A549 (cell line): ENCODE measurements around the gene MYO15B. TPM values are rescaled to one million over a fixed set of nuclear protein-coding genes. Genes with fewer than 3 reads are reported as not detected.
"Not testable (repeated sequence)": the region's sequence is repeated elsewhere in the genome, so short reads cannot be mapped to it uniquely, and the experiment has no call there.

Source experiments
- ATAC-seq, 2 experiments: fragments of 200-7000 bp in 1 of 2; fragments of >200 bp in 1 of 2; cut with Nextera tagmentation in 1 of 2; cut with Tn5 transposase in 1 of 2; 3 replicates each; pipeline versions ENCODE4 v1.8.0 to v1.9.1; 2018 to 2020; ENCODE audit warnings: mild to moderate bottlenecking in 1 of 2, moderate library complexity in 1 of 2
- CTCF ChIA-PET: fragments of 300-600 bp; sonication (Branson Sonifier 250); formaldehyde crosslinking; extraction: SDS; loops from one replicate; lab custom pipeline; 2021; ENCODE audit warnings: antibody characterized with exemption, inconsistent platforms; lab: Yijun Ruan, JAX
- POLR2A ChIA-PET: fragments of 350-600 bp; formaldehyde crosslinking; extraction: SDS; loops from one replicate; lab custom pipeline; 2021; ENCODE audit warnings: antibody characterized with exemption, inconsistent platforms; lab: Yijun Ruan, JAX
- DNase-seq, 2 experiments: peaks; one replicate each; pipeline versions ENCODE4 v3.0.0 to v3.0.0-alpha.2; 2011 to 2016; ENCODE audit warnings: low read depth in 1 of 2, low spot score in 1 of 2
- FAIRE-seq: peaks from 2 replicates; lab custom pipeline; 2011; peaks lifted over from hg19 to GRCh38; lab: Jason Lieb, UNC
- H3K27ac ChIP-seq, 2 experiments: fragments of >200 bp; sonication (Bioruptor Twin); formaldehyde crosslinking; 3 replicates each; pipeline ENCODE4 v1.5.1; 2016 to 2017
- H3K4me1 ChIP-seq: fragments of >200 bp; sonication (Bioruptor Twin); formaldehyde crosslinking; 3 replicates; pipeline ENCODE4 v1.6.1; 2016
- H3K4me2 ChIP-seq: fragments of >200 bp; sonication (Bioruptor Twin); formaldehyde crosslinking; 3 replicates; pipeline ENCODE4 v1.6.1; 2016
- H3K4me3 ChIP-seq: fragments of >200 bp; sonication (Bioruptor Twin); formaldehyde crosslinking; 3 replicates; pipeline ENCODE4 v1.5.1; 2016
- H3K9me3 ChIP-seq: fragments of >200 bp; sonication (Bioruptor Twin); formaldehyde crosslinking; 3 replicates; pipeline ENCODE4 v1.6.1; 2016
- CBX2 ChIP-seq: fragments of 200-600 bp; sonication (generic); IDR thresholded peaks from 2 replicates; pipeline ENCODE4 v1.6.1; 2016; ENCODE audit warnings: low read depth, mild to moderate bottlenecking, borderline replicate concordance
- CBX8 ChIP-seq: fragments of 200-600 bp; sonication (generic); IDR thresholded peaks from 2 replicates; pipeline ENCODE4 v1.6.1; 2016
- CEBPB ChIP-seq, 2 experiments: fragments of >200 bp in 1 of 2; sonication (Bioruptor Twin) in 1 of 2; formaldehyde crosslinking in 1 of 2; IDR thresholded peaks; 2 replicates each; pipeline ENCODE4 v1.6.1; 2012 to 2016
- EHF ChIP-seq: fragments of 250-450 bp; sonication (Bioruptor Pico); IDR thresholded peaks from 2 replicates; pipeline ENCODE4 v1.5.0; 2020; ENCODE audit warnings: mild to moderate bottlenecking
- EHMT2 ChIP-seq: fragments of 200-600 bp; sonication (generic); IDR thresholded peaks from 2 replicates; pipeline ENCODE4 v1.6.1; 2016; ENCODE audit warnings: antibody characterized with exemption, low read depth, mild to moderate bottlenecking, moderate library complexity
- FOXS1 ChIP-seq: fragments of 250-450 bp; sonication (Bioruptor Pico); IDR thresholded peaks from 2 replicates; pipeline ENCODE4 v1.5.0; 2020; ENCODE audit warnings: mild to moderate bottlenecking, moderate library complexity
- GATA3 ChIP-seq: IDR thresholded peaks from 2 replicates; pipeline ENCODE4 v1.6.1; 2012; ENCODE audit warnings: borderline replicate concordance
- HEYL ChIP-seq: fragments of 250-450 bp; sonication (Bioruptor Pico); IDR thresholded peaks from 2 replicates; pipeline ENCODE4 v1.8.0; 2021; ENCODE audit warnings: mild to moderate bottlenecking, moderate library complexity
- HOXB5 ChIP-seq: fragments of 250-450 bp; sonication (Bioruptor Pico); IDR thresholded peaks from 2 replicates; pipeline ENCODE4 v1.5.0; 2020; ENCODE audit warnings: mild to moderate bottlenecking, moderate library complexity
- JUN ChIP-seq, 2 experiments: fragments of >200 bp; sonication (Bioruptor Twin); formaldehyde crosslinking; IDR thresholded peaks; 2 replicates in 1 of 2; 3 replicates in 1 of 2; pipeline ENCODE4 v1.6.1; 2016 to 2017
- KDM1A ChIP-seq: fragments of 200-600 bp; sonication (generic); IDR thresholded peaks from 2 replicates; pipeline ENCODE4 v1.6.1; 2016; ENCODE audit warnings: low read depth, mild to moderate bottlenecking
- MAFK ChIP-seq: fragments of 450-650 bp; IDR thresholded peaks from 2 replicates; pipeline ENCODE4 v1.6.1; 2014; ENCODE audit not compliant: partially characterized antibody
- MAZ ChIP-seq: fragments of 150-350 bp; IDR thresholded peaks from 2 replicates; pipeline ENCODE4 v1.6.1; 2014; ENCODE audit warnings: antibody characterized with exemption, low read depth, low read length, borderline replicate concordance
- MYC ChIP-seq: IDR thresholded peaks from 2 replicates; pipeline ENCODE4 v1.6.1; 2012; ENCODE audit warnings: mild to moderate bottlenecking, inconsistent platforms, low read length, improper control_type of control experiment, borderline replicate concordance
- NFE2L2 ChIP-seq: fragments of 150-350 bp; conservative IDR thresholded peaks from 2 replicates; pipeline ENCODE4 v1.6.1; 2014; ENCODE audit warnings: low read length
- NPAS2 ChIP-seq: fragments of 250-450 bp; sonication (Bioruptor Pico); IDR thresholded peaks from 2 replicates; pipeline ENCODE4 v1.8.0; 2022; ENCODE audit warnings: mild to moderate bottlenecking, moderate library complexity, borderline replicate concordance
- PHF8 ChIP-seq: fragments of 200-600 bp; sonication (generic); IDR thresholded peaks from 2 replicates; pipeline ENCODE4 v1.6.1; 2016; ENCODE audit warnings: low read depth, mild to moderate bottlenecking, antibody characterized with exemption, moderate library complexity, borderline replicate concordance
- POLR2A ChIP-seq: IDR thresholded peaks from 2 replicates; pipeline ENCODE4 v1.6.1; 2012; ENCODE audit warnings: mild to moderate bottlenecking, low read length
- RCOR1 ChIP-seq: fragments of 150-350 bp; IDR thresholded peaks from 2 replicates; pipeline ENCODE4 v1.6.1; 2014; ENCODE audit warnings: antibody characterized with exemption, low read length, low read depth
- RNF2 ChIP-seq: fragments of 200-600 bp; sonication (generic); IDR thresholded peaks from 2 replicates; pipeline ENCODE4 v1.6.1; 2016; ENCODE audit warnings: low read depth, mild to moderate bottlenecking, antibody characterized with exemption, moderate library complexity, borderline replicate concordance
- ZC3H11A ChIP-seq: fragments of 450-650 bp; IDR thresholded peaks from 2 replicates; pipeline ENCODE4 v1.6.1; 2014; ENCODE audit warnings: antibody characterized with exemption, mild to moderate bottlenecking
- ZSCAN20 ChIP-seq: fragments of 250-450 bp; sonication (Bioruptor Pico); IDR thresholded peaks from 2 replicates; pipeline ENCODE4 v1.8.0; 2022; ENCODE audit warnings: mild to moderate bottlenecking, moderate library complexity
- WGBS: methylation state at CpG from one replicate; pipeline ENCODE4 v1.1.6; 2017; ENCODE audit errors: missing lambda C conversion rate; 5-methylcytosine and 5-hydroxymethylcytosine counted together
- polyA plus RNA-seq, 4 experiments: library from polyadenylated mRNA; depleted of rRNA in 3 of 4; stranded (reverse); fragments of >200 nt; fragmentation: RNase III in 1 of 4; extraction: RNeasy Plus Mini Kit Qiagen cat#74134 plus additional on column Dnase treatment in 1 of 4; gene quantifications; 2 replicates in 3 of 4; 3 replicates in 1 of 4; pipeline ENCODE4 v1.2.3, GENCODE V29; 2011 to 2017
- TF ChIP-seq, protein P1 (sequence below): IDR thresholded peaks from 2 replicates; pipeline ENCODE4 v1.6.1; 2012
- TF ChIP-seq, protein P2 (sequence below): fragments of >200 bp; sonication (Bioruptor Twin); formaldehyde crosslinking; IDR thresholded peaks from 2 replicates; pipeline ENCODE4 v1.6.1; 2016
- TF ChIP-seq, protein P3 (sequence below): fragments of >200 bp; sonication (Bioruptor Twin); formaldehyde crosslinking; IDR thresholded peaks from 3 replicates; pipeline ENCODE4 v1.6.1; 2016
- TF ChIP-seq, protein P4 (sequence below): IDR thresholded peaks from 2 replicates; pipeline ENCODE4 v1.6.1; 2012
- TF ChIP-seq, protein P5 (sequence below): IDR thresholded peaks from 2 replicates; pipeline ENCODE4 v1.6.1; 2012; ENCODE audit warnings: low read depth, borderline replicate concordance

Gene MYO15B
- polyA plus RNA-seq, 2 of the 4 experiments (the other 2 are of a cell fraction), result 12.4 to 33.9 TPM

DNA sequence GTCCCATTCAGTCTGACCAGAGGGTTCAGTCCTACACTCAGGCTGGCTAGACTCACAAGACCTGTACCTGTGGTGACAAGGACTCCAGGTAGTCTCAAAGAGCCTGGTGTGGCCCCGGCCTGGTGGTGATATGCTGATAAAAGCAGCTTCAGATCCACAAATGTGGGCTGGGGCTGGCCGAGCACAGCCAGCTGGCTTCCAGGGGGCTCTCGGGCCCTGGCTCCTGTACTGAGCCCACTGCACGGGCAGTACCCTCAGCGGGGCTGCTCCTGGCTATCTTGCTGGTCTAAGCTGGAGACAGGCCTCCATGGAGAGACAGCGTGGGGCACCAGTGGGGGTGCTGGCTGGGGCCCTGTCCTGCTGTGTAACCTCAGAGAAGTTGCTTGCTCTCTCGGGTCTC is 50.0 kb downstream of the MYO15B start:
- Histone ChIP-seq H3K4me1 (peaks cover 18% of the 10 kb centered on the region), H3K4me3 (no peak overlapping the region), H3K9me3 (no peaks in the 10 kb centered on the region), H3K4me2 (no peak overlapping the region), H3K27ac (no peak overlapping the region)
- FAIRE-seq (no peak), ATAC-seq (no peak), DNase-seq (no peak)
- no peak for TF ChIP-seq KDM1A
- TF ChIP-seq HEYL, result no peak
- TF ChIP-seq, protein P1, sequence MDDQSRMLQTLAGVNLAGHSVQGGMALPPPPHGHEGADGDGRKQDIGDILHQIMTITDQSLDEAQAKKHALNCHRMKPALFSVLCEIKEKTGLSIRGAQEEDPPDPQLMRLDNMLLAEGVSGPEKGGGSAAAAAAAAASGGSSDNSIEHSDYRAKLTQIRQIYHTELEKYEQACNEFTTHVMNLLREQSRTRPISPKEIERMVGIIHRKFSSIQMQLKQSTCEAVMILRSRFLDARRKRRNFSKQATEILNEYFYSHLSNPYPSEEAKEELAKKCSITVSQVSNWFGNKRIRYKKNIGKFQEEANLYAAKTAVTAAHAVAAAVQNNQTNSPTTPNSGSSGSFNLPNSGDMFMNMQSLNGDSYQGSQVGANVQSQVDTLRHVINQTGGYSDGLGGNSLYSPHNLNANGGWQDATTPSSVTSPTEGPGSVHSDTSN, result no peak
- TF ChIP-seq, protein P2, sequence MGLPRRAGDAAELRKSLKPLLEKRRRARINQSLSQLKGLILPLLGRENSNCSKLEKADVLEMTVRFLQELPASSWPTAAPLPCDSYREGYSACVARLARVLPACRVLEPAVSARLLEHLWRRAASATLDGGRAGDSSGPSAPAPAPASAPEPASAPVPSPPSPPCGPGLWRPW, result no peak
- no peak for TF ChIP-seq EHMT2
- TF ChIP-seq ZSCAN20 (CRISPR knock-in tag), result no peak
- no peak for TF ChIP-seq NFE2L2
- no peak for TF ChIP-seq JUN (IDR thresholded peaks at IDR 0.05)
- no peak for TF ChIP-seq GATA3
- TF ChIP-seq NPAS2 (CRISPR knock-in tag), result no peak
- TF ChIP-seq MYC, result no peak
- TF ChIP-seq, protein P3, sequence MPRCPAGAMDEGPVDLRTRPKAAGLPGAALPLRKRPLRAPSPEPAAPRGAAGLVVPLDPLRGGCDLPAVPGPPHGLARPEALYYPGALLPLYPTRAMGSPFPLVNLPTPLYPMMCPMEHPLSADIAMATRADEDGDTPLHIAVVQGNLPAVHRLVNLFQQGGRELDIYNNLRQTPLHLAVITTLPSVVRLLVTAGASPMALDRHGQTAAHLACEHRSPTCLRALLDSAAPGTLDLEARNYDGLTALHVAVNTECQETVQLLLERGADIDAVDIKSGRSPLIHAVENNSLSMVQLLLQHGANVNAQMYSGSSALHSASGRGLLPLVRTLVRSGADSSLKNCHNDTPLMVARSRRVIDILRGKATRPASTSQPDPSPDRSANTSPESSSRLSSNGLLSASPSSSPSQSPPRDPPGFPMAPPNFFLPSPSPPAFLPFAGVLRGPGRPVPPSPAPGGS, result no peak
- TF ChIP-seq EHF, result no peak
- no peak for TF ChIP-seq RNF2
- TF ChIP-seq ZC3H11A, result no peak
- TF ChIP-seq CBX2, result no peak
- no peak for TF ChIP-seq HOXB5 (CRISPR knock-in tag)
- no peak for TF ChIP-seq MAZ
- POLR2A ChIA-PET, result interaction anchor here (1.0 to 1.7 kb wide), 2 partner anchors 27 to 142 kb away, joined by 3 to 5 read pairs; no protein-coding TSS in a partner anchor
- CTCF ChIA-PET, result interaction anchor here (1.1 to 51.3 kb wide), 6 partner anchors 4 to 108 kb away, joined by 3 to 2254 read pairs (median 1428); partner anchors contain the start of genes GALK1, MYO15B, RECQL5 and SAP30BP
- 86% methylated on average over 7 of the region's 7 CpGs for WGBS

DNA sequence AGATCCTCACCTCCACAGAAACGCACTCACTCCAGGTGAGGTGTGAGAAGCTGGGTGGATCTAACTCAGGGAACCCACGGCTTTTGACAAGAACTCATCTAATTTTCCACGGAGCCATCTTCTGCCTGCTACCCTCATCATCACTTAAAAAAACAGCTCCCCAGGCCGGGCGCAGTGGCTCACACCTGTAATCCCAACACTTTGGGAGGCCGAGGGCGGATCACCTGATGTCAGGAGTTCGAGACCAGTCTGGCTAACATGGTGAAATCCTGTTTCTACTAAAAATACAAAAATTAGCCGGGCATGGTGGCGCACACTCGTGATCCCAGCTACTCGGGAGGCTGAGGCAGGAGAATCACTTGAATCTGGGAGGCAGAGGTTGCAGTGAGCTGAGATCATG is 50.4 kb downstream of the MYO15B start:
- H3K4me3 ChIP-seq, DNase-seq, ATAC-seq, H3K9me3 ChIP-seq, H3K27ac ChIP-seq, H3K4me2 ChIP-seq, FAIRE-seq: not testable (repeated sequence)
- peaks cover 14% of the 10 kb centered on the region for H3K4me1 ChIP-seq
- POLR2A ChIA-PET, result interaction anchor here (1.7 kb wide), 1 partner anchor 142 kb away, joined by 5 read pairs; no protein-coding TSS in a partner anchor
- CTCF ChIA-PET, result interaction anchor here (0.9 to 51.3 kb wide), 7 partner anchors 5 to 141 kb away, joined by 3 to 2254 read pairs (median 926); partner anchors contain the start of genes GALK1, MYO15B, RECQL5 and SAP30BP
- WGBS, result 93% methylated on average over 12 of the region's 12 CpGs

DNA sequence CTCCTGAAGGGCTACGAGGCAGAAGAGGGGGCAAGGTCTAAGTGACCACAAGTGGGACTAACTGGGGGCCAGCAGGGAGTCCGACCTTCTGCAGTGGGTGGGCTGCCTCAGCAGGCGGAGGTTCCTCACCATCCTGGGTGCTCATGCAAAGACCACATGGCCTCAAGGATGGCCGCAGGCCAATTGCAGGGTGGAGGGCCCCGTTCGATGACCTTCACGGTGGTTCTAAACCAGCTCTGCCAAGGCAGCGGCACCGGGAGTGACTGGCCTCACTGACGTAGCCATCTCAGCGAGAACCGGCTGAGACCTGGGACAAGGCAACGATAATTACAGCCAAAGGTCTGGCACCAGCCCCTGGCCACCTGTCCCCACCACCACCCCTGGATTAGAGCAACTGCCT is 51.3 kb downstream of the MYO15B start:
- H3K4me1 ChIP-seq, result peaks cover 5% of the 10 kb centered on the region
- ATAC-seq, result no peak
- no peak for FAIRE-seq

More for the DNA sequence above, 51.3 kb downstream of the MYO15B start:
- no peak for DNase-seq
- TF ChIP-seq, protein P4, sequence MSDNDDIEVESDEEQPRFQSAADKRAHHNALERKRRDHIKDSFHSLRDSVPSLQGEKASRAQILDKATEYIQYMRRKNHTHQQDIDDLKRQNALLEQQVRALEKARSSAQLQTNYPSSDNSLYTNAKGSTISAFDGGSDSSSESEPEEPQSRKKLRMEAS, result no peak
- TF ChIP-seq FOXS1 (CRISPR knock-in tag) (no peak), CBX8 (no peak), CBX2 (no peak), RCOR1 (no peak), MAFK (no peak), NPAS2 (CRISPR knock-in tag) (no peak), PHF8 (no peak), POLR2A (no peak), CEBPB (IDR thresholded peaks at IDR 0.05) (no peak)
- TF ChIP-seq, protein P5, sequence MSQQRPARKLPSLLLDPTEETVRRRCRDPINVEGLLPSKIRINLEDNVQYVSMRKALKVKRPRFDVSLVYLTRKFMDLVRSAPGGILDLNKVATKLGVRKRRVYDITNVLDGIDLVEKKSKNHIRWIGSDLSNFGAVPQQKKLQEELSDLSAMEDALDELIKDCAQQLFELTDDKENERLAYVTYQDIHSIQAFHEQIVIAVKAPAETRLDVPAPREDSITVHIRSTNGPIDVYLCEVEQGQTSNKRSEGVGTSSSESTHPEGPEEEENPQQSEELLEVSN, result no peak
- ChIA-PET POLR2A (interaction anchor here (1.7 kb wide), 1 partner anchor 141 kb away, joined by 5 read pairs; no protein-coding TSS in a partner anchor), CTCF (interaction anchor here (0.9 to 51.3 kb wide), 6 partner anchors 6 to 140 kb away, joined by 3 to 2254 read pairs (median 1428); partner anchors contain the start of genes GALK1, MYO15B, RECQL5 and SAP30BP)
- Histone ChIP-seq H3K27ac (no peak overlapping the region), H3K4me2 (no peak overlapping the region), H3K4me3 (no peak overlapping the region), H3K9me3 (no peaks in the 10 kb centered on the region)
- 95% methylated on average over 13 of the region's 13 CpGs for WGBS
